IPS-NIHi7 (cell line): ENCODE results near the gene JDP2.

Source experiments
- DNase-seq: peaks from one replicate; pipeline ENCODE4 v3.0.0; 2012; ENCODE audit warnings: mixed read lengths; ENCODE audit errors: extremely low spot score

The JDP2 gene

DNA sequence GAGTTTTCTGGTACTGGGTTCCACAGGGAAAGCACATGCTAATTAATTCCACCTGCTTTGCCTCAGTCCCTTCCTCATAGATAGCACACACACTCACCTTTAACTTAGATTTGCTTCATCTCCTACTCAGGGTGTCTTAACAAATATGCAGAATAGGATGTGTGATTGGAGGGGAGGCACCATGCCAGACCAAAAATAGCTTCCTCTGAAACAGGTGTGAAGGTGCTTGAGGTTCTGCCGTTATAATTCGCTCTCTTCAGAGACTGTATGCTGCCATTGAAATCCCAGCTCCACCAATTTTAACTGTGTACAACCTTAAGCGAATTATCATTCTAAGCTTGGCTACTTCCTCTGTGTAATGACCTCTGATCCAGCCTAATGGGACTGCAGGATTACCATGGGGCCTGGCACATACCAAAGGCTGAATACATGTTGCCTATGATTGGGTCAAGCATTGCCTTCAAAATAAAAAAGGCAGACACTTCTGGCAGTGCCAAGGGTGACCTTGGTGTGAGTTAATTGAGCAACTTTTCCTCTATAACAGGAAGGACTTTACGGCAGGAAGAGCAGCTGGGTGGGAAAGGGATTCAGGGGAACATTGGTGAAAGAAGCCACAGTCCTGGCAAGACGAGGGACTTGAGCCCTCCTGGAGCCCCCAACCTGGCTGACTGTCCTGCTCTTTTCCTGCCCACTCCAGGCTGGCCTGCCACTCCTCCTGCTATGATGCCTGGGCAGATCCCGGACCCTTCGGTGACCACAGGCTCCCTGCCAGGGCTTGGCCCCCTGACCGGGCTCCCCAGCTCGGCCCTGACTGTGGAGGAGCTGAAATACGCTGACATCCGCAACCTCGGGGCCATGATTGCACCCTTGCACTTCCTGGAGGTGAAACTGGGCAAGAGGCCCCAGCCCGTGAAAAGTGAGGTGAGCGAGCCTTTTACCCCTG is 9.7 kb downstream of the JDP2 start:
- no peak for DNase-seq

DNA sequence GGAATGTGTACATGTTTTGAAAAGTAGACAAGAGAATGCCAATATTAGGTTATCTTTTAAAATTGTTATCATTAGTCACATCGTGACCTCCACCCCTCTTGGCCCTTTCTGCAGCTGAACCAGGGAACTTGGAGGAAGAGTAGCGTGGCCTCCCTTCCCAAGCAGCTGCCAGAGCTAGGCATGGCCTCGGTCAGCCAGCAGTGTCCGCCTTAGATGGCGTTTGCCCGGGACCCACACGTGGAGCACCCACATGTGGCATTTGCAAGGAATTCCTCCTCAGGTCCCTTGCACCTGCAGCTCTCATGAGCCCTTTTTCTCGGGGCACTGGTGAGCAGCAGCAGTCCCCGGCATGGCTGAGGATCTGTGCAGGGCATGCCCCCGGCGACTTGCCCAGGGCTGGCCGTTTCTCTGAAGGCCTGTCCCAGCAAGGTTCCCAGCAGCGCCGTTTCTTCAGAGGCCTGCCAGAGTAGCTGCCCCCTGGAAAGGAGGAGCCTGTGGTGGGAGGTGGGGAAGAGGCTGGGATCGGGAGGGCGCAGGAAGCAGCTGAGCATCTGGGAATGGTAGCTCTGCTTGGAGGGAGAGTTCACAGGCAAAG is 10.8 kb downstream of the JDP2 start:
- DNase-seq, result no peak

DNA sequence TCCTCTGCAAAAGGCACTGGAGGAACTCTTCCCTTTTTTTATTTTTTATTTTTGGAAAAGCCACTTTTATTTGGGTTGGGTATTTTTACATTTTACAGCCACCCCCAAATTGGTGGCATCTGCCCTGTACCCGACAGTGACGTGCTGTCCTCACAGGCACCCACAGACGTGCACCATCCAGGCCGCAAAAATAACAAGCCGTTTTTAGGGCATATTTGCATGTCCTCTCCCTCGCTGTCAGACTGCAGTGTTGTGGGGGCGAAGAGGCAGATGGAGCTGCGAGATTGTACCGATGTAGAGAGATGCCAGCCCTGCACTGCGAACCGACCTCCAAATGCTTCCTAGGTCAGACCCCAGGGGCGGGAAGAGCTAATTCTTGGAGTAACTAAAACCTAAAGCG is 12.2 kb downstream of the JDP2 start:
- no peak for DNase-seq

DNA sequence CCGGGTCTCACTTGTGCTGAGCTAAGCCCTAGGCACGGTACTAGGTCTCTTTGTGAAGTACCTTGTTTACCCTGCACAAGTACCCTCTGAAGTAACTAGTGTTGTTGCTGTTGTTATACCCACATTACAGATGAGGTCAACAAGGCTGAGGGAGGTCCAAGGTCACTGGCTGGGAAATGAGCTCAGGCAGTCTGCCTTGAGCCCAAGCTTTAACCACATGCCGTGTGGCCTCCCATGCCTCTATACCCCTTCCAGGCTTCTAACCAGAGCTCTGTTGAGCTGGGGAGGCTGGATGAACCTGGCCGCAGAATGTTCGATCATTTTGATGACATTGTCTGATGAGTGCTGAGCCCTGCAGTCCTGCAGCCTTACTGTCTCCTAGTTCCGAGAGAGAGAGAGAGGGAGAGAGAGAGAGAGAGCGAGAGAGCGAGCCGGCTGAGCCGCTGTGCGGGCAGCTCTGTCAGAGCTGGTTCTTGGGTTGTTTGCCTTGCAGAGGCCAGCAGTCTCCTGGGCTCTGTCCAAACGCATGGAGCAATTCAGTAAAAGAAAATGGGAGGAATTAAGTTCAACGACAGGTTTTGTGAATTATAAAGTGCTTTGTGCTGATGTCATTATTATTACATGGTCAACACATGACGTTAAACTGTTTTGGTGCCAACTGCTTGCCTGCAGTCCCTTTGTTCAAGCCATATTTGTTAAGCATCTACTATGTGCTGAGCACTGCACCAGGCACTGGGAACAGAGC is 13.1 kb downstream of the JDP2 start:
- no peak for DNase-seq

DNA sequence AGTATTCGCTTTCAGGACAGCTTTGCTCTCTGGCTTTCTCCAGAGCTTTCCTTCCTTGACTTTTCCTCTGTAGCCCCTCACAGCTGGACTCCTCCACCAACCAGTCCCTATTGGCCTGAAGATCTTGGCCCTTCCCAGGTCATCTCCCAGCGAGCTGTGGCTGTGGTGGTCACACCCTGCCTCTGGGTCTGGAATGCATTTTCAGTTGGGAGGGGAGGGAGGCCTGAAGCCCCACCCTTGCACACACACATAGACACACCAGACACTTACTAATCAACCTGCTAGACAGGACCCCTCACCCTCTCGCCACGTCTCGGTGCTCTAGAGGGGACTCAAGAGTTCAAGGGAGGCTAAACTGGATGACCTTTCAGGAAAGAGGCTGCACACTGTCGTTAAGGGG is 13.9 kb downstream of the JDP2 start:
- DNase-seq, result no peak

DNA sequence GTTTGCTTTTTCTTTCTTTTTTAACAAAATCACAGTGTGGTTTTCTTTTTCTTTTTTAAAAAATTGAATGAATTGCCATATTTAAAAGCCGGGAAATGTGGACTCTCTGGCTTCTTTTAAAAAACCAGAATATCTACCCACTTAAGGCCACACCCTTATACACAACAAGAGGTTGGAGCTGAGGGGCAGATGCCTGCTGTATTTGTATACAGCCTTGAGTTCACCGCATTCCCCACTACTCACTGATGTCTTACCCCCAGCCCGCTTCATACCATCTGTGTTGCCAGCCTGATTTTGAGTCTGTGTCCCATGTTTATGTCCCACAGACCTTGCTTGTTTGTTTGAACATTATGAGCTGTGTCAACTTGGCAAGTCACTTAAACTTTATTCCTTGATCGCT is 14.3 kb downstream of the JDP2 start:
- DNase-seq, result no peak

DNA sequence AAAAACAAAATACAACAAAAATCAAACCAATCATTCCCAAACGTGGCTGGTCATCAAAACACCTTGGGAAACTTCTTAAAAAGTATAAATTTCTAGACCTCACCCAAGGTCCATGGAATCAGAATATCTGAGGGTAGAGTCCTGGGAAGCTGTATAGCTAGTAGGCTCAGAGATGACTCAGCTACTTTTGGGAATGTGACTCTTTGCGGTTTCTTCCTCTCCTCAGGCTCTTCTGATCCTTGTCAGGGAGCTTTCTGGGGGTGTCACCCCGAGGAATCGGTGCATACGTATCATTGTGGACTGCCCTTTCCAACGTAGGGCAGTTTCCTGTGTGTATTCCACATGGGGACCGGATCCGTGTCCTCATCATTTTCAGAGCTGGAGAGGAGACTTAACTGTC is 14.8 kb downstream of the JDP2 start:
- no peak for DNase-seq

DNA sequence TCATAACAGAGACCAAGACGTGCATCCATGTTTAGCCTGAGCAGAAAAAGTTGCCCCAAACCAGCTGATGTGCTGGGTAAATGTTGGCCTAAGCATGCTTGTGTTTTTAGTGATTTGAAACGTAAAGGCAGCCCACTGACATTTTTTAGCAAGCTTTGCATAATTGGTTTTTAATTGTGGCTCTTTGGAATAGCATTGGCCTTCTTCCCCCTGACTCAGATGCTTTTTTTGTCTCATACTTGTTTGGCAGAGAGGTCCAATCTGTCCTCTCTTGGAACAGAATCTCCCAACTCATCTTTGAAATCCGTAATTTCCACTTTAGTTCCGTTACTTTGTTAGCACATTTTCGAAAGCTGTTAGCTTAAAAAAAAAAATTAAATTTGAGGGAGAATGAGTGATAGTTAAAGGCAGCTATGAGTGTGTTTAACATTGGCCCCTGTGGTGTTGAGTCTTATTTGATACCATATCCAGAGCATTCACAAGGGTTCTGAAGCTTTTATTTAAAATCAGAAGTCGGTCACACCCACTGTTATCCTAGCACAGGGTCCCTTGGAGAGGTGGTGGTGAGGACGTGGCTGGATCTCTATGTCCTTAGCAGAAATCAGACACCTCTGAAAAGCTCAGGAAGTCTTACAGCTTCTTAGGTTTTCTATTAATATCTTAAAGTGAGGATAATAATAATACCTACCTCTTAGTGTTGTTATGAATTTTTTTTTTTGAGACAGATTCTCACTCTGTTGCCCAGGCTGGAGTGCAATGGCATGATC is 15.6 kb downstream of the JDP2 start:
- no peak for DNase-seq

DNA sequence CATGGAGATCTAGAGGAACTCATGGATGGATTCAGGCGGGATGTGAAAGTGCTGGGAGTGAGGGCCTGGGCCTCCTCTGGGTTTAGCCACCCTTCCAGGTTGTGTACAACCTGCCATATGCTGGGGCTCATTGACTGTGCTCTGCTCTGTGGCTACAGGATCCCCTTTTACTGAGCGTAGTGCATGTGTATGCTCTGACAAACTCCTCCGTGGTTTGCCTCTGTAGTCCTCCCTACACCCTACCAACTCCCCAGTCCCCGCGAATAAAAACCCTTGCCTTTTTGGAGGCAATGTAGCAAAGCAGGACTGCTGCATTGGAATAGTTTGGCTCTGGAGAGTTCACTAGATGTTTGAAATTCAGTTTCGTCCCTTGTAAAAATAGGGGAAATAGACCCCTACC is 17.4 kb downstream of the JDP2 start:
- no peak for DNase-seq

DNA sequence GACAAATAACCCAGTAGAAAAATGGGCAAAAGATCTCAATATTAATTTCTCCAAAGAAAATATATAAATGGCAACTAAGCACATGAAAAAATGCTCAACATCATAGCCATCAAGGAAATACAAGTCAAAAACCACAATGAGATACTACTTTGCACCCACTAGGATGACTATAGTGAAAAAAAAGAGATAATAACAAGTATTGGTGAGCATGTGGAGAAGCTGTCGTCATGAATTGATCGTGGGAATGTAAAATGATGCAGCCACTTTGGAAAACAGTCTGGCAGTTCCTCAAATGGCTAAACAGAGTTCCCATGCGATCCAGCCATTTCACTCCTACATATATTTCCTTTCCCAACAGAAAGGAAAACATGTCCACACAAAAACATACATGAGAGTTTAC is 18.1 kb downstream of the JDP2 start:
- no peak for DNase-seq

DNA sequence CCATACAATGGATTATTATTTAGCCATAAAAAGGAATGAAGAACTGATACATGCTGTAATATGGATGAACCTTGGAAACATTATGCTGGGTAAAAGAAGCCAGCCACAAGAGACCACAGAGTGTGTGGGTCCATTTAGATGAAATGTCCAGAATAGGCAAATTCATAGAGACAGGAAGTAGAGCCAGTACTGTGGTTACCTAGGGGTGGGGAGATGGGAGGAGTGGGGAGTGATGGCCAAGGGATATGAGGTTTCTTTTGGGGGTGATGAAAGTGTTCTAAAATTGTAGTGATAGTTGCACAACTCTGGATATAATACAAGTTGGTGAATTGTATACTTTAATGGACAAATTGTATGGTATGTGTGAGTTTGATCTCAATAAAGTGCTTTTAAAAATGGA is 18.6 kb downstream of the JDP2 start:
- no peak for DNase-seq

DNA sequence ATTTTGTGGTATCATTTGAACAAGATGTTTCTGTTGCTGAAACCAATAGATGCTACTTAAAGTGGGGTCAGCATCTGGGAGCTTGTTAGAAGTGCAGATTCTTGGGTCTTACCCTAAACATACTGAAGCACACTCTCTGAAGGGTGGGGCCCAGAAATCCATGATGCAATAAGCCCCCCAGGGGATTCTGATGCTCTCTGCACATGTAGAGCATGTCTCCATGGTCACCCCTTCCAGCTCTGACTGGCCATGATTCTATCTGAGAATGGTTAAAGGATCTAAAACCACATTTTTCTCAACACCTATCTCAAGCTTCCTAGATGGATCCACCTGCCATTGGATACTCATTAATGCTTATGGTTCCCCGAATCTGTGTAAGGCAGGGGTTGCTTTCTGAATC is 20.4 kb downstream of the JDP2 start:
- DNase-seq, result no peak

DNA sequence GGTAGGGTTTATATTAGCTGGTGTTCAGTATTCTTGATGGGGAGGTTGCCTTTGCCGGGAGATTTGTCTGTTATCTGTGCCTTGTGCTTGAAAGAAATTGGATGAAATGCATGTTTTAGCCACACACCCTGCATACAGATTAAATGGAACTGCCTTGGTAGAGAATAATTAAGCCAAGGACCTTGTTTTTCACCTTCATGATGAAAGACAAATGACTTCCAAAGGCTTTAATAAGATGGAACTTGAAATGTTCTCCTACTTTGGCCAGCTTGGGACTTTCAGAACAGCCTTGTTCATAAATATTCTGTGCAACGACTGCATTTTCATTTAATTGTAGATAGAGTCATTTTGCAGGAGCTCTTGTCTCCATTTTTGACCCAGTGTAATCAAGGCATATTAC is 21.2 kb downstream of the JDP2 start:
- no peak for DNase-seq

DNA sequence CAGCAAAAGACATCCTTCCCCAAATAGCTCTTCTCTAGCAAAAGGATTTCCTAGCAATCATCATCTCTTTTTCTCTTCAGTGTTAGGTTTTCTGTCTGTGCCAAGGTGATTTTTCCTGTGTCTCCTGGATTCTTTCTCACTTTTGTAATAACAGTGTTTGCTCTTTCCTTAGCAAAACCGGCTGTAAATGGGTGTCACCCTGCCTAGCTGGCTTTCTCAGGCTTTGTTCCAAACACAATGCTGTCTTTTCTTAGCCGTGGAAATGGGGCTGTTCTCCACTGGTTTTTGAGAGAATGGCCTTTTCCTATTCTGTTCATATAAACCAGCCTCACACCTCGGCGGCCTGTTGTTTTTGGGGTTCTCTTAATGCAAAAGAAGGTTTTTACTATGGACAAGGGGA is 21.9 kb downstream of the JDP2 start:
- no peak for DNase-seq

DNA sequence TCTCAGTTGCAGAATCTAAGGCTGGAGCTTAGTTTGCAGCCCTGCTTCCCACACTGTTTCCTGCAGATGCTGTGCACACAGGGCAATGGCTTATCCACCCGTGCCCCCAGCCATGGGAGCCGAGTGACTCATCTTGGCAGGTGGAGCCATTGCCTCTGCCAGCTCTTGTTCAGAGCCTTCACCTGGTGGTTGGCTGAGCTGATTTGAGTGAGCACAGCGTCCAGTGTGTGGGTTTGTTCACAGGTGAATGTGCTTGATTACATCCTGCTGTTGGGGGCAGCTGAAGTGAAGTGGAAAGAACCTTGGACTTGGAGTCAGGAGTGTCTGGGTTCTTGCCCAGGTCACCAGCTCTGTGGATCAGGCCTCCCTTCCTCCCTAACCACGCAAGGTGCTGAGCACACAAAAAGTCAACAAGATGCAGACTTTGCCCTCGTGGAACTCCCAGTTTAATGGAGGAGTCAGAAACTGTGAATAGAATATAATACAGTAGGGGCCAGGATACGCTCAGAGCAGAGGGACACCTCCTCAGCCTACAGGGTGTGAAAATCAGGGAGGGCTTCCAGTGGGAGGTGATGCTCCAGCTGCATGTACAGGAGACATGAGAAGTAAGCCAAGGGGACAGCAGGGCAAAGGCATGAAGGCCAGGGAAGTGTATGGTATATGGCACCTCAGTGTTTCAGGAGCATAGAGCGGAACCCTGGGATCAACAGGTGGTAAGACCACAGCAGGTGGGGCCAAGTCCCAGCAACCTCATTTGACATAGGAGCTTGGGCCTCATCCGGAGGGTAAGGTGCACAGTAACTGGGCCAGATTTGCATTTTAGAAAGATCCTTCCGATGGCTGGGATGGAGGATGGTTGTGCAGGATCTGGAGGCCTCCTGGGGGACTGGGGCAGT is 22.8 kb downstream of the JDP2 start:
- no peak for DNase-seq

DNA sequence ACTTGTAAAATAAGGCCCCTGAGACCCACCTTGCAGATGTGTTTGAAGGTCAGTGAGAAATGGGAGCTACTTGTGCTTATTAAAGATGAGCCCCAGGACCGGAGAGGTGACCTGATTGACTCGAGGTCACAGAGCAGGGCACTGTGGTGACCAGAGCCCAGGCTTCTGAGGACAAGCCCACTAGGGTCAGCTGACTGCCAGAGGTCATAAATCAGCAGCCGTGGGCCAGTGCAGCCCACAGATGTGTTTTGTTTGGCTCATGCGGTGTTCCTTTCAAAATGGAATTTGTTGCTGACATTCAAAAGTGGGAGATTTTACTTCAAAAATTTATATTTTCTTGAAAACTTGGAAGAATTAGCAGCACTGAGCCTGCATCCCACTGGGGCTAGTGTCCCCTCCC is 24.5 kb downstream of the JDP2 start:
- no peak for DNase-seq

DNA sequence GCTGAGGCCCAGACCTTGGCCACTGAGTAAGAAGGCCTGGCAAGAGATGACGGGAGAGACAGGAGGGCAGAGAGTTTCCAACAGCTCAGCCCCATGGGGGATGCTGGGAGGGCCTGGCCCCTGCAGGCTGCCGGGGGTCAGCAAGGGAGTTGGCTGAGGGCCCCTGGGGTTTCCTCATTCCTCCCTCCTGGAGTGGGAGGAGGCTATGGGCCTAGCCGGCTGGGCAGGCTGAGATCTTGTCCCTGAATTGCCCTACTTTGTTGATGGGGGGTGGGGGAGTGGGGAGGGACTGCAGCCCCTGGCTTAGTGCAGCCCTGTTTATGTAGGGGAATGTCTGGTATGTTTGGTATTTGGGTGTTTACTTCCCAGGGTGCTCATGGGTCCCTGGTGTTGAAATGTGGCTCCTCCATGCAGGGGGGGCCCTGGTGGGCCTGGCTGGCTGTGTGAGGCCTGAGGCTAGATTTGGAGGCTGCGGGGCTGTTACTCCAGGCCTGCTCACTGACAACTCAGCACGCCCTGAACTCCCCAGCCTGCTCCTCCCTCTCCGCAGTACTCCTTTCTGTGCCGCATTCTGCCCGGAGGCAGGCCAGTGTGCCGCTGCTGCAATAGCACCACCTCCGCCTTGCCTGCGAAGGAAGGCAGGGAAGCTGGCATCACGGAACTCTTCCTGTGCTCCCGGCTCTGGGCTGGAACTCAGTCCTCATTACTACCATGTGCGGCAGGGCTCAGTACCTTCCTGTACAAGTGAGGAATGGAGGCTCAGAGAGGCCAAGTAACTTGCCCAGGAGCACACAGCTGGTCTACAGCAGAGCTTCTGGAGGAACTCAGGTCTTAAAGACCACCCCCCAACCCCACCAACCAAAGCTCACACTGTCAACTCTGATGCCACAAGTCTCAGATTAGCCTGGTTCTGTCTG is 25.3 kb downstream of the JDP2 start:
- peak; percentile 91 for DNase-seq

DNA sequence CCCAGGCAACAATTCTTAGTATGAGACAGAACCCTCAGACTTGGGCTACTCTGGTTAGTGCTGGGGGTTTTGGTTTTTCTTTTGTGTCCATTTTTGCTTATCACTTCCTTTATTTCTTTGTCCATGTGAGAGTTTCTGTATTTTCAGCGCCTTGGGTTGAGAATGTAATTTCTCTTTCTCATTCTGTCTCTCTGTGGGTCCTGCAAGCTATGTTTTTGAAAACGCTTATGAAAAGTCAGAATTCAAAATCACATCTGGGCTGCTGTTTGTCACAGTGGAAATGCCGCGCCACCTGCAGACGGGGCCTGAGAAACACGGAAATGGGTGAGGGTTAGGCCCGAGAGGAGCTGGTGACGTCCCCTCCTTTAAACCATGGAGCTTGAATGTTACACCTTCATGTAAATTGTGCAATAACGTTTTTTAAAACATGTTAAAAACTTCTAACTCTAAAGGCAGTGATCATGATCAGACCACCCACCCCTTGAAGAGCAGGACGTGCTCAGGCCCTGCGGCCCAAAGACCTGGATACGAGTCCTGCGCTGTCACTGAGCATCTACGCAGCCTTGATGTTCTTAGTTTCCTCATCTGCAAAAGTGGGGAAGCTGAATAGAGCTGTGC is 26.1 kb downstream of the JDP2 start:
- peak; percentile 45 for DNase-seq

DNA sequence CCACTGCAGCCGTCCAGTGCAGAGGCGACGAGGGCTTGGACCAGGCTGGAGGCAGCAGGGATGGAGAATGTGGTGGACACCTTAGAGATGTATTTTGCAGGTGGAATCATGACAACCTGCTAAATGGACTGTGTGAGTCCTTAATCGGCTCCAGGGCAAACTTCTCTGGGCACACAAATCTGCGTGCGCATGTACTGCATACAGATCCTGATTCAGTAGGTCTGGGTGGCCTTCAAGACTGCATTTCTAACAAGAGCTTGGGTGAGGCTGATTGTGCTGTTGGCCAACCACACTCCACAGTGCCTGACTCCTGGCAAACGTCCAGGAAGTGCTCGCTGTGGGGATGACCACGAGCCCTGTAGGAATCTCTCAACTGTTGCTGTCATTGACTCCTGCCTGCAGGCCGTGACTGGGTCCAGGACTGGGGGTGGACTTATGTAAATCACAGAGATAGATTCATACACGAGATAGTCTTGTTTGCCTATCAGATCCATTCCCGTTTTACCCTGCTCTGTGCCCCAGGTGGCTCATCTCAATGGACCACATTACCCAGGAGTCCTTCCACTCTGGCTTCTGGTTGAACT is 27.2 kb downstream of the JDP2 start:
- no peak for DNase-seq
